Body of pancreas (tissue), 4 donors: ENCODE results near the gene RC3H2.

Source experiments
- CTCF ChIP-seq, 7 experiments: fragments of 450-650 bp in 4 of 7; fragments of 200-600 bp in 3 of 7; sonication (generic) in 3 of 7; IDR thresholded peaks; one replicate each; pipeline ENCODE4 v1.5.1; 2016 to 2019; ENCODE audit warnings: antibody characterized with exemption in 7 of 7
- POLR2A ChIP-seq, 3 donors: fragments of 450-650 bp; IDR thresholded peaks; one replicate each; pipeline ENCODE4 v1.6.1; 2016; ENCODE audit warnings: antibody characterized with exemption in 3 of 3, mild to moderate bottlenecking in 2 of 3

GRCh38 chr9:122948313-122948712 is 43.2 kb upstream of the RC3H2 start:
- TF ChIP-seq CTCF (IDR thresholded peaks at IDR 0.05), result no peak
- no peak for TF ChIP-seq POLR2A (IDR thresholded peaks at IDR 0.05)
